Fibroblast of the conjunctiva (primary cell): Measurements from ENCODE around the gene CLDN34.

Source experiments
- DNase-seq: peaks from one replicate; pipeline ENCODE4 v3.0.0-alpha.2; 2010; ENCODE audit warnings: low read depth

CLDN34 gene

GRCh38 chrX:10016519-10017132 lies 49.5 kb downstream of the CLDN34 start:
- no peak for DNase-seq

- DNase-seq = no peak
Observed at GRCh38 chrX:10017872-10018271, 50.7 kb downstream of the CLDN34 start.
